ENCODE data around the gene ANKS1B.
"Not testable (repeated sequence)": the region's sequence is repeated elsewhere in the genome, so short reads cannot be mapped to it uniquely, and the experiment has no call there.

Gene ANKS1B

GRCh38 chr12:99752740-99753139 is 232.0 kb downstream of the ANKS1B start:
- DNase-seq: no peak

GRCh38 chr12:99746538-99746937 is 238.2 kb downstream of the ANKS1B start:
- no peak for DNase-seq

DNA sequence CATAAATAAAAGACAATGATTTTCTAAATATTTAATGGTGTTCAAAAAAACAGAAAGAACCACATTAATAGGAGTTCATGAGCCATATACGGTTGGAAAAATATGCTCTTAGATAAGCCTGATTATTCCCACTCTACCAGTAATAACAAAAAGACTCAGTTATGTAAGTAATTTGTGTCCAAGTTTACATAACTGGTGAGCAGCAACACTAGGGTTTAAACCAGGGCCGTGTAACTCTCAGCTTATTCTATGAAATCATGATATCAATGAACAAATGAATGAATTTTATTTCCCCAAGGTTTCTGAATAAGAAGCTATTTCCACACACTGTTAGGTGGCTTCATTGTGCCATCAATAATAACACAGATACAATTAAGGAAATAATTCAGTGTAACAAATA is 238.8 kb downstream of the ANKS1B start:
- DNase-seq: no peak

- DNase-seq: no peak
Measured at GRCh38 chr12:99745121-99745520, 239.6 kb downstream of the ANKS1B start.

DNA sequence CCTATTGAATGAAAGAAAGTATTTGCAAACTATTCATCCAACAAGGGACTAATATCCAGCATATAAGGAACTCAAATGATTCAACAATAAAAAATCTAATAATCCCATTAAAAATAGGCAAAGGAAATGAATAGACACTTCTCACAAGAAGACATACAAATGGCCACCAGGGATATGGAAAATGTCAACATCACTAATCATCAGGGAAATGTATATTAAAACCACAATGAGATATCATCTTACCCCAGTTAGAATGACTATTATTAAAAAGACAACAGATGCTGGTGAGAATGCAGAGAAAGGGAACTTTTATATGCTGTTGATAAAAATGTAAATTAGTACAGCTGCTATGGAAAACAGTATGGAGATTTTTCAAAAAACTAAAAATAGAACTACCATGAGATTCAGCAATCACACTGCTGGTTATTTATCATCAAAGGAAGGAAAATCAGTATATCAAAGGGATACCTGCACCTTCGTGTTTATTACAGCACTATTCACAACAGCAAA is 247.9 kb downstream of the ANKS1B start:
- DNase-seq: no peak

DNA sequence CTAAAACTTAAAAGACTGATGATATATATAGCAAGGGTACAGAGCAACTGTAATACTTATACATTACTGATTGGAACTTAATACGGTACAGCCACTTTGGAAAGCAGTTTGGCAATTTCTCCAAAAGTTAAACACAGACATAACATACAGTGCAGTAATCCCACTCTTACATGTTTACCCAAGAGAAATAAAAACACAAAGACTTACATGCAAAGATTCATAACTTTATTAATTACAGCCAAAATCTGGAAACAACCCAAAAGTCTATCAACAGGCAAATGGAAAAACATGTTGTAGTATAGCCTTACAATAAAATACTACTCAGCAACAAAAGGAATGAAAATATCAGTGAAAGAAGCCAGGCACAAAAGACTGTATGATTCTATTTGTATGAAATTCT is 252.6 kb downstream of the ANKS1B start:
- DNase-seq: no peak

DNA sequence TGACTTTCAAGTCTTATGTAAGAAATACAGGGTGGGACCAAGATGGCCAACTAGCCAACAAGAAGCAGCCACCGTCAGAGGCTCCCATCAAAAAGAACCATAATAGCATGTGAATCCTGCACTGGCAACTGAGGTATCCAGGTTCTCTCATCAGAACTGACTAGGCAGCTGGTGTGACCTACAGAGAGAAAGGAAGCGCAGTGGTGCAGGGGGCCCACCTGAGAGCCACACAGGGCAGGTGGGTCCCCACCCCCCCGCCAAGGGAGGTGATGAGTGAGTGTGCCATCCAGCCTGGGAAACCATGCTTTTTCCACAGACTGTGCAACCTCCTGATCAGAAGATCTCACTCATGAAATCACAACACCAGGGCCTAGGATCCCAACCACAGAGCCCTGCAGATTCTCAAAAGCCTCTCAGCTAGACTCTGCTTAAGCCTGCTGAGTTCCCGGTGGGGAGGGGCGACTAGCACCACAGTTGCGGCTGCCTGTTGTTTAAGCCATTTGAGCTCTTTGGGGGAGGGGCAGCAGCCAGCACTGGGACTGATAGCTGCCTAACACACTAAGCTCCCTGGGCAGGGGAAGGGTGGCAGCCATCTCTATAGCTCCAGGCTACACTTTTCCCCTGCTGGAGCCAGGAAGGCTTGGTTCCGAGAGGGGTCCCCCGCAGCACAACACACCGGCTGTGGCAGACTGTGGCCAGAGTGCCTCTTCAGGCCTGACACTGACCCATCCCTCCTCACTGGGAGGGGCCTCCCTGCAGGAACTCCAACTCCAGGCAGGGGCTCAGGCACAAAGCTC is 261.8 kb downstream of the ANKS1B start:
- DNase-seq: no peak

GRCh38 chr12:99721715-99722275 is 262.9 kb downstream of the ANKS1B start:
- DNase-seq: no peak

GRCh38 chr12:99720083-99720465 is 264.7 kb downstream of the ANKS1B start:
- not testable (repeated sequence) for DNase-seq

DNA sequence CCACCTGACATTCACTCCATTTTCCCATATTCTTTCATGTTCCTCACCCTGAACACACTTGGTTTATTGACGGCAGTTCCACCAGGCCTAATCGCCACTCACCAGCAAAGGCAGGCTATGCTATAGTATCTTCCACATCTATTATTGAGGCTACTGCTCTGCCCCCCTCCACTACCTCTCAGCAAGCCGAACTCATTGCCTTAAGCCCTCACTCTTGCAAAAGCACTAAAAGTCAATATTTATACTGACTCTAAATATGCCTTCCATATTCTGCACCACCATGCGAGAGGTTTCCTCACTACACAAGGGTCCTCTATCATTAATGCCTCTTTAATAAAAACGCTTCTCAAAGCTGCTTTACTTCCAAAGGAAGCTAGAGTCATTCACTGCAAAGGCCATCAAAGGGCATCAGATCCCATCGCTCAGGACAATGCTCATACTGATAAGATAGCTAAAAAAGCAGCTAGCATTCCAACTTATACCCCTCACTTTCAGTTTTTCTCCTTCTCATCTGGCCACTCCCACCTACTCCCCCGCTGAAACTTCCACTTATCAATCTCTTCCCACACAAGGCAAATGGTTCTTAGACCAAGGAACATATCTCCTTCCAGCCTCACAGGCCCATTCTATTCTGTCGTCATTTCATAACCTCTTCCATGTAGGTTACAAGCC is 265.2 kb downstream of the ANKS1B start:
- DNase-seq: not testable (repeated sequence)

DNA sequence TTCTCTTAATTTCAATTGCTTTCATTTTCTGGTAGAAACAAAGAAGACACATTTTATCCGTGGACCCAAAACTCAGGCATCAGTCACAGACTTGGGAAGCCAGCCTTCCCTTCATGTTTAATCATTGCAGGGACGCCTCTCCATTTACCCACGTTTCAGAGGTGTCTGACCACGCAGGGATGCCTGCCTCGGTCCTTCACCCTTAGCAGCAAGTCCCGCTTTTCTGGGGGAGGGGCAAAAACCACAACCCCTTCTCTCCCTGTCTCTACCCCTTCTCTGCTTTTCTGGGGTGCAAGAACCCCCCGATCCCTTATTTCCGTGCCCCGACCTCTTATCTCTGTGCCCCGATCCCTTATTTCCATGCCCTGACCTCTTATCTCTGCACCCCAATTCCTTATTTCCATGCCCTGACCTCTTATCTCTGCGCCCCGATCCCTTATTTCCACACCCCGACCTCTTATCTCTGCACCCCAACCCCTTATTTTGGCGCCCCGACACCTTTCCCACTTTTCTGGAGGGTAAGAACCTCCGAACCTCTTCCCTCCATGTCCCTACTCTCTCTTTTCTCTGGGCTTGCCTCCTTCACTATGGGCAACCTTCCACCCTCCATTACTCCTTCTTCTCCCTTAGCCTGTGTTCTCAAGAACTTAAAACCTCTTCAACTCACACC is 268.8 kb downstream of the ANKS1B start:
- not testable (repeated sequence) for DNase-seq

GRCh38 chr12:99714921-99715320 is 269.8 kb downstream of the ANKS1B start:
- DNase-seq: not testable (repeated sequence)

GRCh38 chr12:99713946-99714520 is 270.7 kb downstream of the ANKS1B start:
- no peak for DNase-seq

DNA sequence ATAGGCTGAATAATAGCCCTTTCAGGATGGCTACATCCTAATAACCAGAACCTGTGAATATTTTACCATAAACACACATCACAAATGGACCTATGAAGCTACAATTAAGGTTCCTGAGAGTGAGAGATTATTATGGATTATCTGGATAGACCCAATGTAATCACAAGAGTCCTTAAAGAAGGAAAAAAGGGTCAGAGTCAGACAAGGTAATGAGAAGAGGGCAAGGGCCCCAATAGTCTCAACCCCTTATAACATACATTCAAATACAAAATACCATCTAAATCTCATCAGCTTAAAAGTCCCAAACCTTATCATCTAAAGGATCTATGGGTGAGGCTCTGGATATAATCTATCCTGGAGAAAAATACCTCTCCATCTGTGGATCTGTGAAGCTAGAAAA is 272.5 kb downstream of the ANKS1B start:
- DNase-seq: no peak

DNA sequence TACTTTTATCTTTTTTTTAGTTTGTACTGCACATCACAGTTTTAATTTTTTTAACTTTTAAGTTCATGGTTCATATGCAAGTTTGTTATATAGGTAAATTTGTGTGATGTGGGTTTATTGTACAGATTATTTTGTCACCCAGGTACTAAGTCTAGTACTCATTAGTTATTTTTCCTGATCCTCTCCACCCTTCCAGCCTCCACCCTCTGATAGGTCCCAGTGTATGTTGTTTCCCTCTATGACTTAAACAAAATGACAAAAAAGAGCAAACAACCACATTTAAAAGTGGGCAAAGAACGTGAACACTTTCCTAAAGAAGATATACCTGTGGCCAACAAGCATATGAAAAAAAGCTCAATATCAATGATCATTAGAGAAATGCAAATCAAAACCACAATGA is 273.5 kb downstream of the ANKS1B start:
- DNase-seq: no peak

DNA sequence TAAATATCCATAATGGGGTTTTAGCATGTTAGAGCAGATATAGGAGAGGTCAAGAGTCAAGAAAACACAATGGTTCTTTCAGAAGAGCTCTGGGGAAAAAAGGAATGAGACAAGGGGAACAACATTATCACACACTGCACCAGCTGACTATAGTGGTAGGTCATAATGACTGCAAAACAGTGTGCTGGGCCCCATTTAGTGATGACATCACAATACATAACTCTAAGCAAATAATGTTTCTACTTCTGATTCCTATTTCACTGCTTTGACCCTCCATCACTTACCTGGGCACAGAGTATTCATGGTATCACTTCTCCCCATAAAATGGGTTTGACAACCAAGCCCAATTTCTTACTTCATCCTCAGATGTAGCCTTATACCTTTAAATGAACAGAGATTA is 275.1 kb downstream of the ANKS1B start:
- no peak for DNase-seq

DNA sequence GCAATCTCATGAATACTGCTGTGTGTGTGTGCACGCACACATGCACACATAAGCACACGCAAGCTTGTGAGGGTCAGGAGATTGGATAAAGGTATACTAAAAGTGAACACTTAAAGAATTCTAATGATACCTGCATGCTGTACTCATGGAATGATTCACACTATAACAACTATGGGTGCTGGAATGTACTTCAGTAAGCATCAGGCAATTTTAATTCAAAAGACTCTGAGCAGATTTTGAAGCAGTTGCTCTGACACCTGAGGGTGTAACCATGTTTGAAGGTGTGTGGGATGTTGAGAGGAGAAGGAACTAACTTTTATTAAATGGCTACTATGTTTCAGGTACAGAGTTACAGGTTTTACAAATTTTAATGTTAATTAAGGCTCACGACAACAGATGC is 275.6 kb downstream of the ANKS1B start:
- no peak for DNase-seq

GRCh38 chr12:99707883-99708282 is 276.9 kb downstream of the ANKS1B start:
- no peak for DNase-seq

DNA sequence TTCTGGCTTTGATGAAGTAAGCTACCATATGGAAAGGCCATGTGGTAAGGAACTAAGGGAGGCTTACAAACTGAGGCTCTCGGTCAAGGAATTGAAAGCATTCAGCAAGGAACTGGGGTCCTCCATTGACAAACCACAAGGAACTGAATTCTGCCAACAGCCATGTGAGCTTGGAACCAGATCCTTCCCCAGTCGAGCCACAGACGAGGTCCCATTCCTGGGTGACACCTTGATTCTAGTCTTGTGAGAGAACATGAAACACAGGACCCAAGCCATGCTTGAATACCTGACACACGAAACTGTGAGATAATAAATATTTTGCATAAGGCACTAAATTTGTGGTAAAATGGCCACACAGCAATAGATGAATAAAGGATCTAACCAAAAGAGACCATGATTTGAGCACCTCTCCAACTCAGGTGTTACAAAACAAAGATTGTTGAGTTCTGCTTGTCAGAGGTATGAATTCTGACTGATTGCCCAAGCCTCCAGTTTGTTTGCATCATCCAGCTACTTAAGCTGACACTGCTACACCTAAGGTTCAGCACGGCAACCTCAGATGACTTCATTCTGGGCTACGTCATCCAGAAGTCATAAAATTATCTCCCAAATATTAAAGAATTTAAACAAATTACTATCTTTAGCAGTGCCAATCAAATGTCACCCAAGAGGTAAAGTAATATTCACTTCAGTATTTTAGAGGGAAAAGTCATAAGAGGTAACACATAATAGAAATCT is 277.8 kb downstream of the ANKS1B start:
- no peak for DNase-seq

DNA sequence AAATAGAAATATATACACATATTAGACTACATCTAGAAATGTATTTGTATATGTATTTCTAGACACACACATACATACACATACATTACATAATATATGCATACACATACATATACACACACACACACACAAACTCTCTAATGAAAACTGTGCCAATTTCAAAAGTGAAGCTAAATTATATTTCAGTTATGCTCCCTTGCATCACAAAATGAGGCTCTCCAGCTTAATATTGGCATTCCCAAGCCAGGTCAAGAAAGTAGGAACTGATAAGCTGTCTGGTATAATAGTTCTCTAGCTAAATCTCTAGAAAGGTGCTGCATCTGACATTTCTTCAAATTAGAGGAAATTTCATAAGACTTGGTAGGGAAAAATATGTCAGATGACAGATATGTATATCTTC is 280.3 kb downstream of the ANKS1B start:
- no peak for DNase-seq

DNA sequence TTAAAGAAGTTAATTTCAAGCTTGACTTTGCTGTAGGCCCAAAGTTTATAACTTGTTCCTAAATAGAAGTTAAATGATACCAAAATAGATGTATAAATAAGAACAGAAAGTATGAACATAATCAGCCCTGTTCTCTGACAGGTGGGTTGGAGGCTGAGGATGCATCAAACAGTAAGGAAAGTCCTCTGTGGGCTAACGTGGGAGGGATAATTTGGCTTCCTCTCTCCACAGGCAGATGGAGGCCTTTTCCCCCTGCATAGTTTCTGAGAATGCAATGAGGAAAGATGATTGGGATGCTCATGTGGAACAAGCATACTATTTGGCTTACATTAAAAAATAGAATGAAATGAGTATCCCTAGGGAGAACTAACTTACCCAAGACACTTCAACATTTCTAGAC is 280.7 kb downstream of the ANKS1B start:
- no peak for DNase-seq

DNA sequence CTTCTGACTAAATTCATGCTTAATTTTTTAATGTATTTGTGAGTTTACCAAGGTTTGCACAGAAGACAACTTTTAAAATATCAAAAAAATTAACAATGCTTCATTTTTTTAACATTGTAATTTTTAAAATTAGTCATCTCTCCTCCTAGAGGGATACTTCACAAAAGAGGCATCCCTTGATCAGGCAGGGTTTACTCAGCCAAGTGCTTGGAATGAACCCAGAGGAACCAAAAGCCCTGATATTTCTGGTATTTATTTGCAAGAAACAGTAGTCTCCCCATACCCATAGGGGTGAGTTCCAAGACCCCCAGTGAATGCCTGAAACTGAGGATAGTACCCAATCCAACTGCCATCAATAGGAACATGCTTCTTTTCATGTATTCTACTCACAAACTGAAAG is 284.7 kb downstream of the ANKS1B start:
- no peak for DNase-seq
